Measurements from ENCODE around the gene GPC6. TPM values are rescaled to one million over a fixed set of nuclear protein-coding genes. Genes with fewer than 3 reads are reported as not detected.

GPC6 gene
- polyA plus RNA-seq, 1 donor from 2014 or later: 9.0 TPM

- H2AFZ ChIP-seq (ENCODE audit: low read depth, low read length): no peak overlapping the region
- no peak overlapping the region for H3K4me3 ChIP-seq (ENCODE audit: low read length)
- no peak overlapping the region for H3K4me2 ChIP-seq (ENCODE audit: low read length)
- H3K79me2 ChIP-seq (replicated peaks; ENCODE audit: insufficient read depth, low read length): no peaks in the 10 kb centered on the region
- no peaks in the 10 kb centered on the region for H3K9me3 ChIP-seq (ENCODE audit: low read length)
- no peaks in the 10 kb centered on the region for H3F3A ChIP-seq (ENCODE audit: insufficient read depth, low read length, poor library complexity, severe bottlenecking)
- H3K27ac ChIP-seq (ENCODE audit: low read length): no peak overlapping the region
- TF ChIP-seq MXI1 (conservative IDR thresholded peaks at IDR 0.05; ENCODE audit: poor library complexity, severe bottlenecking) (no peak), POLR2AphosphoS5 (IDR thresholded peaks at IDR 0.05) (no peak), REST (IDR thresholded peaks at IDR 0.05; ENCODE audit: borderline replicate concordance) (no peak), SMC3 (conservative IDR thresholded peaks at IDR 0.05; ENCODE audit: poor library complexity) (no peak), RAD21 (conservative IDR thresholded peaks at IDR 0.05) (no peak), EP300 (conservative IDR thresholded peaks at IDR 0.05; ENCODE audit: poor library complexity, severe bottlenecking) (no peak), EZH2 (IDR thresholded peaks at IDR 0.05; ENCODE audit: borderline replicate concordance, insufficient read depth, low read length, poor library complexity, severe bottlenecking) (no peak), TAF1 (IDR thresholded peaks at IDR 0.05; ENCODE audit: low read depth) (no peak), CTCF (IDR thresholded peaks at IDR 0.05; ENCODE audit: poor library complexity, severe bottlenecking) (no peak)
- H3K36me3 ChIP-seq (ENCODE audit: insufficient read depth, low read length): no peaks in the 10 kb centered on the region
- H3K9ac ChIP-seq (ENCODE audit: low read length): no peak overlapping the region
- H3K9me2 ChIP-seq (ENCODE audit: insufficient read depth, low read length): no peaks in the 10 kb centered on the region
- no peaks in the 10 kb centered on the region for H3K27me3 ChIP-seq (ENCODE audit: insufficient read depth, low read depth, low read length)
- H4K20me1 ChIP-seq (ENCODE audit: insufficient read depth): no peaks in the 10 kb centered on the region
Measured at GRCh38 chr13:93775507-93776108, 549.0 kb downstream of the GPC6 start.

GRCh38 chr13:93776936-93777335, 550.3 kb downstream of the GPC6 start:
- TF ChIP-seq EZH2 (IDR thresholded peaks at IDR 0.05; ENCODE audit: borderline replicate concordance, insufficient read depth, low read length, poor library complexity, severe bottlenecking): no peak
- no peak for TF ChIP-seq SMC3 (conservative IDR thresholded peaks at IDR 0.05; ENCODE audit: poor library complexity)
- TF ChIP-seq MXI1 (conservative IDR thresholded peaks at IDR 0.05; ENCODE audit: poor library complexity, severe bottlenecking): no peak
- no peak for TF ChIP-seq TAF1 (IDR thresholded peaks at IDR 0.05; ENCODE audit: low read depth)
- TF ChIP-seq POLR2AphosphoS5 (IDR thresholded peaks at IDR 0.05): no peak
- TF ChIP-seq EP300 (conservative IDR thresholded peaks at IDR 0.05; ENCODE audit: poor library complexity, severe bottlenecking): no peak
- no peak for TF ChIP-seq RAD21 (conservative IDR thresholded peaks at IDR 0.05)
- no peak for TF ChIP-seq REST (IDR thresholded peaks at IDR 0.05; ENCODE audit: borderline replicate concordance)
- TF ChIP-seq CTCF (IDR thresholded peaks at IDR 0.05; ENCODE audit: poor library complexity, severe bottlenecking): no peak

More at GRCh38 chr13:93776936-93777335, 550.3 kb downstream of the GPC6 start:
- H3K4me2 ChIP-seq (ENCODE audit: low read length): no peak overlapping the region
- no peaks in the 10 kb centered on the region for H3K9me3 ChIP-seq (ENCODE audit: low read length)
- no peaks in the 10 kb centered on the region for H3F3A ChIP-seq (ENCODE audit: insufficient read depth, low read length, poor library complexity, severe bottlenecking)
- no peaks in the 10 kb centered on the region for H4K20me1 ChIP-seq (ENCODE audit: insufficient read depth)
- no peaks in the 10 kb centered on the region for H3K27me3 ChIP-seq (ENCODE audit: insufficient read depth, low read depth, low read length)
- H3K4me3 ChIP-seq (ENCODE audit: low read length): no peak overlapping the region
- no peak overlapping the region for H3K27ac ChIP-seq (ENCODE audit: low read length)
- no peaks in the 10 kb centered on the region for H3K36me3 ChIP-seq (ENCODE audit: insufficient read depth, low read length)
- H3K79me2 ChIP-seq (replicated peaks; ENCODE audit: insufficient read depth, low read length): no peaks in the 10 kb centered on the region
- no peak overlapping the region for H3K9ac ChIP-seq (ENCODE audit: low read length)
- no peaks in the 10 kb centered on the region for H3K9me2 ChIP-seq (ENCODE audit: insufficient read depth, low read length)
- no peak overlapping the region for H2AFZ ChIP-seq (ENCODE audit: low read depth, low read length)

Measured in neural cell (in vitro differentiated cells).